Right lobe of liver (tissue), 6 donors: ENCODE results near the gene ARHGAP4. TPM values are rescaled to one million over a fixed set of nuclear protein-coding genes. Genes with fewer than 3 reads are reported as not detected.

Experiments
- ATAC-seq, 4 donors: fragments of 200-7000 bp; cut with Tn5 transposase; one replicate each; pipeline ENCODE4 v1.9.1; 2020; ENCODE audit warnings: mild to moderate bottlenecking in 4 of 4, moderate library complexity in 4 of 4
- DNase-seq, 3 donors: peaks; one replicate each; pipeline ENCODE4 v3.0.0-alpha.2; 2020
- H3K27ac ChIP-seq, 3 donors: fragments of 200-600 bp; one replicate each; pipeline ENCODE4 v1.8.0; 2022
- H3K27me3 ChIP-seq, 2 donors: fragments of 200-600 bp; one replicate each; pipeline ENCODE4 v1.8.0; 2022
- H3K36me3 ChIP-seq, 4 donors: fragments of 200-600 bp; sonication (generic) in 1 of 4; one replicate each; pipeline versions ENCODE4 v1.5.1 to v1.8.0; 2017 to 2022; ENCODE audit warnings: control low read depth in 1 of 4
- H3K4me1 ChIP-seq, 4 donors: fragments of 200-600 bp; sonication (generic) in 1 of 4; one replicate each; pipeline versions ENCODE4 v1.5.1 to v1.8.0; 2017 to 2022; ENCODE audit warnings: control low read depth in 1 of 4
- H3K4me3 ChIP-seq, 3 donors: fragments of 200-600 bp; one replicate each; pipeline ENCODE4 v1.8.0; 2022
- H3K9me3 ChIP-seq, 4 donors: fragments of 200-600 bp; sonication (generic) in 1 of 4; one replicate each; pipeline versions ENCODE4 v1.5.1 to v1.8.0; 2017 to 2022; ENCODE audit warnings: control low read depth in 1 of 4
- CTCF ChIP-seq, 4 donors: fragments of 200-600 bp in 3 of 4; fragments of 450-650 bp in 1 of 4; IDR thresholded peaks; one replicate each; pipeline versions ENCODE4 v1.5.1 to v1.8.0; 2016 to 2022; ENCODE audit warnings: antibody characterized with exemption in 4 of 4, mild to moderate bottlenecking in 2 of 4
- POLR2A ChIP-seq: fragments of 450-650 bp; IDR thresholded peaks from one replicate; pipeline ENCODE4 v1.6.1; 2017; ENCODE audit warnings: antibody characterized with exemption, mild to moderate bottlenecking
- WGBS: methylation state at CpG from one replicate; pipeline ENCODE4 v1.1.6; 2018; ENCODE audit warnings: low coverage, low lambda C conversion rate; ENCODE audit not compliant: insufficient coverage; ENCODE audit errors: missing lambda C conversion rate; 5-methylcytosine and 5-hydroxymethylcytosine counted together
- intact Hi-C, 2 donors: fragments of 100-400 bp; cut with DNase I; formaldehyde crosslinking; loops; one replicate each; pipeline versions ENCODE4 v1.11.2 to v1.14.1; 2022
- total RNA-seq, 6 experiments: library from RNA; depleted of rRNA in 2 of 6; stranded (reverse); fragments of >200 nt in 2 of 6; fragmentation: NEBNext Ultra II Directional in 3 of 6; extraction: Animal tissue kit (Norgen Biotek cat#: 25700) in 3 of 6; gene quantifications; one replicate each; pipeline versions ENCODE4 v1.1.0 to v1.2.4, GENCODE V29; 2016 to 2023
- donor health status: DM: no; HTN: yes; CAD: no.
- donor health status: DM: no; HTN: no; CAD: no.
- donor health status: DM: no; HTN: no; CAD: no.
- donor health status: DM: no; HTN: yes; CAD: no.
- donor health status: DM: no; HTN: yes; CAD: no.

The ARHGAP4 gene
- total RNA-seq, 6 experiments from 2014 or later = 5.5 to 11.9 (median 8.7) TPM

- TF ChIP-seq CTCF (IDR thresholded peaks at IDR 0.05) = no peak
- TF ChIP-seq POLR2A = no peak
- 65% methylated on average over 2 of the region's 3 CpGs for WGBS
Measured at GRCh38 chrX:153937056-153937455, 11.0 kb upstream of the ARHGAP4 start.

GRCh38 chrX:153935326-153935851 is 9.3 kb upstream of the ARHGAP4 start:
- peak in 1 of 3 donors; percentile 37 for DNase-seq
- H3K9me3 ChIP-seq = no peaks in the 10 kb centered on the region
- TF ChIP-seq CTCF (IDR thresholded peaks at IDR 0.05) (no peak), POLR2A (no peak)
- H3K36me3 ChIP-seq = no peaks in the 10 kb centered on the region
- peaks cover 0 to 13% (median 4%) of the 10 kb centered on the region in 4 donors for H3K4me1 ChIP-seq
- H3K27ac ChIP-seq = no peak overlapping the region
- ATAC-seq = peak; percentile 27 to 54 (median 34)
- H3K4me3 ChIP-seq = peak overlapping the region; percentile 40 to 97 (median 46)
- 44% methylated on average over 8 of the region's 32 CpGs for WGBS
- intact Hi-C loops = no loop called here
- H3K27me3 ChIP-seq = no peaks in the 10 kb centered on the region

More at GRCh38 chrX:153937056-153937455, 11.0 kb upstream of the ARHGAP4 start:
- no peak overlapping the region for H3K4me3 ChIP-seq
- no peak overlapping the region for H3K27ac ChIP-seq
- no peaks in the 10 kb centered on the region for H3K27me3 ChIP-seq
- no peaks in the 10 kb centered on the region for H3K9me3 ChIP-seq
- H3K36me3 ChIP-seq = no peaks in the 10 kb centered on the region
- ATAC-seq (no peak), DNase-seq (no peak)
- peaks cover 0 to 13% (median 4%) of the 10 kb centered on the region in 4 donors for H3K4me1 ChIP-seq
- intact Hi-C loops = no loop called here

- no CpG with 5 or more reads among the region's 87 CpGs for WGBS
- H3K27ac ChIP-seq = peak within 1 kb of the TSS in 1 of 3 donors; percentile 43
- intact Hi-C loops = no loop called here
Measured at GRCh38 chrX:153934762-153935325, 8.8 kb upstream of the ARHGAP4 start, which contains the start of gene NAA10. TSS of gene NAA10 (minus strand) at chrX:153935037. CDS start at chrX:153934904, 133 bp downstream.

GRCh38 chrX:153934148-153934761 is 8.2 kb upstream of the ARHGAP4 start:
- Histone ChIP-seq H3K27me3 (no peaks in the 10 kb centered on the region), H3K27ac (peak overlapping the region in 1 of 3 donors; percentile 43), H3K4me1 (peaks cover 0 to 13% (median 4%) of the 10 kb centered on the region in 4 donors), H3K9me3 (no peaks in the 10 kb centered on the region), H3K4me3 (peak overlapping the region; percentile 71 to 97 (median 77)), H3K36me3 (no peaks in the 10 kb centered on the region)
- WGBS = 32% methylated on average over 8 of the region's 33 CpGs
- no peak for DNase-seq
- ATAC-seq = peak in 3 of 4 donors; percentile 5 to 23 (median 7)
- TF ChIP-seq POLR2A (no peak), CTCF (IDR thresholded peaks at IDR 0.05) (no peak)
- intact Hi-C loops = no loop called here

More at GRCh38 chrX:153934762-153935325, 8.8 kb upstream of the ARHGAP4 start, which contains the start of gene NAA10:
- Histone ChIP-seq H3K4me1 (peaks cover 0 to 13% (median 4%) of the 10 kb centered on the region in 4 donors), H3K27me3 (no peaks in the 10 kb centered on the region), H3K36me3 (no peaks in the 10 kb centered on the region), H3K9me3 (no peaks in the 10 kb centered on the region), H3K4me3 (peak within 1 kb of the TSS; percentile 71 to 97 (median 77))
- DNase-seq (peak; percentile 78 to 84 (median 84)), ATAC-seq (peak; percentile 94 to 98 (median 96))
- TF ChIP-seq POLR2A (peak; percentile 41), CTCF (IDR thresholded peaks at IDR 0.05) (no peak)
